Epithelial cell of esophagus (primary cell): ENCODE data around the gene MON1B.

Source experiments
- DNase-seq: peaks from one replicate; pipeline ENCODE4 v3.0.0; 2010; ENCODE audit warnings: low read depth
- H3K4me3 ChIP-seq: 2 replicates; pipeline ENCODE4 v1.5.1; 2011; ENCODE audit warnings: mild to moderate bottlenecking, low read length, control low read depth
- CTCF ChIP-seq: IDR thresholded peaks from 2 replicates; pipeline ENCODE4 v1.5.1; 2011; ENCODE audit warnings: low read depth, mild to moderate bottlenecking, low read length, control low read depth, inconsistent platforms; ENCODE audit not compliant: insufficient read depth; ENCODE audit errors: missing control alignments

MON1B gene

GRCh38 chr16:77250400-77250799 lies 59.4 kb downstream of the MON1B start:
- TF ChIP-seq CTCF, result no peak
- no peak overlapping the region for H3K4me3 ChIP-seq
- no peak for DNase-seq
